Measurements from ENCODE around the gene MANBA.

GRCh38 chr4:102730968-102731533 is 29.7 kb downstream of the MANBA start:
- TF ChIP-seq CTCF (IDR thresholded peaks at IDR 0.05; ENCODE audit: low read depth, low read length, poor library complexity, severe bottlenecking) = peak; percentile 34
- no peak for TF ChIP-seq EZH2phosphoT487 (IDR thresholded peaks at IDR 0.05; ENCODE audit: borderline replicate concordance, low read length)

All from DOHH2 (cell line).